GM18511 (cell line): ENCODE results near the gene CACNA1A.
"Not testable (repeated sequence)": the region's sequence is repeated elsewhere in the genome, so short reads cannot be mapped to it uniquely, and the experiment has no call there.

Experiments used
- ATAC-seq: cut with Tn5 transposase; IDR thresholded peaks from one replicate; pipeline ENCODE4 v1.9.1; 2021; ENCODE audit warnings: mild to moderate bottlenecking, moderate library complexity; ENCODE audit not compliant: unreplicated experiment

The CACNA1A gene

GRCh38 chr19:13366529-13367143 lies 139.6 kb downstream of the CACNA1A start:
- ATAC-seq = no peak

GRCh38 chr19:13363954-13364353 lies 142.3 kb downstream of the CACNA1A start:
- ATAC-seq = no peak

GRCh38 chr19:13363245-13363644 lies 143.0 kb downstream of the CACNA1A start:
- ATAC-seq = no peak

- ATAC-seq = no peak
These were observed 143.6 kb downstream of the CACNA1A start for GRCh38 chr19:13362668-13363067.

- not testable (repeated sequence) for ATAC-seq
These were observed 144.6 kb downstream of the CACNA1A start for GRCh38 chr19:13361726-13362125.

- ATAC-seq = no peak
These were observed 149.5 kb downstream of the CACNA1A start for GRCh38 chr19:13356686-13357280.

- ATAC-seq = no peak
These were observed 150.1 kb downstream of the CACNA1A start for GRCh38 chr19:13356185-13356584.

GRCh38 chr19:13355356-13355755 lies 150.9 kb downstream of the CACNA1A start:
- ATAC-seq = no peak

- no peak for ATAC-seq
These were observed 152.7 kb downstream of the CACNA1A start for GRCh38 chr19:13353625-13354024.

- ATAC-seq = no peak
These were observed 155.5 kb downstream of the CACNA1A start for GRCh38 chr19:13350759-13351158.

- ATAC-seq = no peak
These were observed 156.2 kb downstream of the CACNA1A start for GRCh38 chr19:13350072-13350471.

GRCh38 chr19:13347367-13347766 lies 158.9 kb downstream of the CACNA1A start:
- no peak for ATAC-seq

- ATAC-seq = no peak
These were observed 162.8 kb downstream of the CACNA1A start for GRCh38 chr19:13343514-13343913.

- no peak for ATAC-seq
These were observed 163.6 kb downstream of the CACNA1A start for GRCh38 chr19:13342672-13343071.

GRCh38 chr19:13339869-13340268 lies 166.4 kb downstream of the CACNA1A start:
- ATAC-seq = no peak

GRCh38 chr19:13337181-13337580 lies 169.1 kb downstream of the CACNA1A start:
- ATAC-seq = no peak

- ATAC-seq = no peak
These were observed 171.3 kb downstream of the CACNA1A start for GRCh38 chr19:13334801-13335481.

- no peak for ATAC-seq
These were observed 176.0 kb downstream of the CACNA1A start for GRCh38 chr19:13330285-13330684.

GRCh38 chr19:13329766-13330165 lies 176.5 kb downstream of the CACNA1A start:
- no peak for ATAC-seq

GRCh38 chr19:13328241-13328640 lies 178.0 kb downstream of the CACNA1A start:
- ATAC-seq = no peak

- ATAC-seq = no peak
These were observed 186.8 kb downstream of the CACNA1A start for GRCh38 chr19:13319526-13319925.

- ATAC-seq = no peak
These were observed 188.1 kb downstream of the CACNA1A start for GRCh38 chr19:13318190-13318589.
